LNCAP (cell line): ENCODE results near the gene CHRNB1.

Experiments
- TF ChIP-seq, protein P1 (sequence below): fragments of 450-650 bp; IDR thresholded peaks from 2 replicates; pipeline ENCODE4 v1.5.1; 2017; ENCODE audit warnings: mild to moderate bottlenecking

Gene CHRNB1

DNA sequence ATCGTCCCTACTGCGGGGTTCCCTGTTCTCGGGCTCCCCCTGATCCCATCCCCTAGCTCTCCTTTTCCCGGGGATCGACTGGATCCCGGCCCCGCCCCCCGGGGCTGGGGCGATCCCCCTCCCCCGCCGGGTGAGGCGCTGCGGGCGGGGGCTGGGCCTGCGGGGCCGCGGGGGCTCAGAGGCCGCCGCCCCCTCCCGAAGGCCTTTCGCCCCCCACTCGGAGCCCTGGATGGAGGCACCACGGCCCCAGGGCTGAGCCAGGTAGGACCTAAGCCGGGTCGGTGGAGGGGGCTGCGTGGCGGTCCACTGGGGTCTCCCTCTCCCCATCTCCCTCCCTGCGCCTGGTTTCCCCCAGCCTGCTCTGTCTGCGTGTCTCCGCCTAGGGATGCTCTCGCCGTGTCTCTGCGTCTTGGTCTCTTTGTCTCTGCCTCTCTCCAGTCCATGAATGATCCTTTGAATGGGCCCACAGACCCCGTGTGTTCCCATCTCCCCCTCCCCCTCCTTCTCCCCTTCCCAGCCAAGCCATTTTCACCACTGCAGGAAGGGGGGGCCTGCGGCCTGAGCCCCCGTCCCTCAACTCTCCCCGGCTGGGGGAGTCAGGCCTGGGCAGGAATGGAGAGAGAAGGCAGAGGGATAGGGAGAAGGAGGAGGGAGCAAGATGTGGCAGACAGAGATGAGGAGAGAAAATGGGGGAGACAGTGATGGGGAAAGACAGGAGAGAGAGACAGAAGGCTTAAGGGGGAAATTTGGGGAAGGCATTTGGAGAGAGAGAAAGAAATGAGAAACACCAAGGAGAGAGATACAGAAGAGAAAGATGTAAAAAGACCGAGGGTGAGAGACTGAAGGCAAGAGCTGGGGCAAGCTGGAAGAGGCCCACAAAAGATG, 39.3 kb upstream of the CHRNB1 start:
- TF ChIP-seq, protein P1, sequence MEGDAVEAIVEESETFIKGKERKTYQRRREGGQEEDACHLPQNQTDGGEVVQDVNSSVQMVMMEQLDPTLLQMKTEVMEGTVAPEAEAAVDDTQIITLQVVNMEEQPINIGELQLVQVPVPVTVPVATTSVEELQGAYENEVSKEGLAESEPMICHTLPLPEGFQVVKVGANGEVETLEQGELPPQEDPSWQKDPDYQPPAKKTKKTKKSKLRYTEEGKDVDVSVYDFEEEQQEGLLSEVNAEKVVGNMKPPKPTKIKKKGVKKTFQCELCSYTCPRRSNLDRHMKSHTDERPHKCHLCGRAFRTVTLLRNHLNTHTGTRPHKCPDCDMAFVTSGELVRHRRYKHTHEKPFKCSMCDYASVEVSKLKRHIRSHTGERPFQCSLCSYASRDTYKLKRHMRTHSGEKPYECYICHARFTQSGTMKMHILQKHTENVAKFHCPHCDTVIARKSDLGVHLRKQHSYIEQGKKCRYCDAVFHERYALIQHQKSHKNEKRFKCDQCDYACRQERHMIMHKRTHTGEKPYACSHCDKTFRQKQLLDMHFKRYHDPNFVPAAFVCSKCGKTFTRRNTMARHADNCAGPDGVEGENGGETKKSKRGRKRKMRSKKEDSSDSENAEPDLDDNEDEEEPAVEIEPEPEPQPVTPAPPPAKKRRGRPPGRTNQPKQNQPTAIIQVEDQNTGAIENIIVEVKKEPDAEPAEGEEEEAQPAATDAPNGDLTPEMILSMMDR = no peak

DNA sequence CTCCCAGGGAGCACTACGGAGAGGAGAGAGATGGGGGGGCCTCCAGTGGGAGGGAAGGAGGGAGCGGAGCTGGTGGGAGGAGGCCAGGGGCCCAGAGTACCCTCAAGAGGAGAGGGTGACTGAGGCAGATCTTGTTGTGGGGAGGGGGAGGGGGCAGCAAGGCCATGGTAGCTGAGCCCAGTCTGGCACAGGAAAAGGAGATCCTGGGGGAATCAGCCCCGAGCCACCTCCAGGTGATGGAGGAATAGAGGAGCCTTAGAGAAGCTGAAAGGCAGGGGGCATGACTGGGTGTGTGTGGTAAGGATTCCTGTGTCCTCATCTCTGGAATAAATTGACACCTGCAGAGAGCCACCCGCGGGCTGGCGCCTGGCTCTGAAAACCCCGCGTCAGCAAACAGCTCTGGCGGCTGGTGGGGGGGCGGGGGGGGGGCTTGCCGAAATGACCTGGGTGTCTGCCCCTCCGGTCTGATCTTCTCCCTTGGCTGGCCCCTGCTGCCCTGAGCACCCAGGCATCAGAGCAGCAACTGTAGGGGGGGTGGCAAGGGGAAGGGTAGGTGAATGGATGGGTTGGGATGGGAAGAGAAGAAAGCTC, 38.5 kb upstream of the CHRNB1 start:
- TF ChIP-seq, protein P1 = no peak

DNA sequence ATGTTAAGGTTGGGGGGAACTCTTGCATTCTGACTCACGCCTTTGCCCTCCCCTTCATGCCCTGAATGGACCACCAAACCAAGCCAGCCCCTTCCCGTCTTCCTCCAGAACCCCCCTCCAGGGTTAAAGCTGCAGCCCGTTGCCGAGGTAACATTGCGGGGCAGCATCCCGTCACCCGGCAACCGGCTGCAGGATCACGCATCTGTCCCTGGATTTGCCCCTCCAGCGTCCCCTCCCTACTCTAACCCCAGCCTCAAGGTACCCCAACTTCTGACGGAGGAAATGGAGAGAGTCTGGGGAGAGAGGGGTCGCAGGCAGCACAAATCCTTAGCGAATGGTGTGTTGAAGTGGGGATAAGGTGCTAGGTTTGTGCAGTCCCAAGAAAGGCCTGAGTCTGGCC, 37.8 kb upstream of the CHRNB1 start:
- TF ChIP-seq, protein P1 = no peak

GRCh38 chr17:7407485-7408251, 37.2 kb upstream of the CHRNB1 start, which contains the start of gene NLGN2:
Gene NLGN2 (plus strand): TSS chr17:7407845. CDS start chr17:7408256, 411 bp downstream.
- TF ChIP-seq, protein P1 = no peak

DNA sequence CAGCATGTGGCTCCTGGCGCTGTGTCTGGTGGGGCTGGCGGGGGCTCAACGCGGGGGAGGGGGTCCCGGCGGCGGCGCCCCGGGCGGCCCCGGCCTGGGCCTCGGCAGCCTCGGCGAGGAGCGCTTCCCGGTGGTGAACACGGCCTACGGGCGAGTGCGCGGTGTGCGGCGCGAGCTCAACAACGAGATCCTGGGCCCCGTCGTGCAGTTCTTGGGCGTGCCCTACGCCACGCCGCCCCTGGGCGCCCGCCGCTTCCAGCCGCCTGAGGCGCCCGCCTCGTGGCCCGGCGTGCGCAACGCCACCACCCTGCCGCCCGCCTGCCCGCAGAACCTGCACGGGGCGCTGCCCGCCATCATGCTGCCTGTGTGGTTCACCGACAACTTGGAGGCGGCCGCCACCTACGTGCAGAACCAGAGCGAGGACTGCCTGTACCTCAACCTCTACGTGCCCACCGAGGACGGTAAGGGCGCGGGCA, 36.6 kb upstream of the CHRNB1 start:
- TF ChIP-seq, protein P1 = no peak

- TF ChIP-seq, protein P1 = no peak
Measured at GRCh38 chr17:7408863-7409262, 36.0 kb upstream of the CHRNB1 start.

GRCh38 chr17:7409716-7410115, 35.1 kb upstream of the CHRNB1 start:
- TF ChIP-seq, protein P1 = no peak
